Measurements from ENCODE around the gene G2E3. TPM values are rescaled to one million over a fixed set of nuclear protein-coding genes. Genes with fewer than 3 reads are reported as not detected.

The G2E3 gene
- total RNA-seq, 4 donors from 2014 or later: 9.3 to 14.5 (median 11.6) TPM

DNA sequence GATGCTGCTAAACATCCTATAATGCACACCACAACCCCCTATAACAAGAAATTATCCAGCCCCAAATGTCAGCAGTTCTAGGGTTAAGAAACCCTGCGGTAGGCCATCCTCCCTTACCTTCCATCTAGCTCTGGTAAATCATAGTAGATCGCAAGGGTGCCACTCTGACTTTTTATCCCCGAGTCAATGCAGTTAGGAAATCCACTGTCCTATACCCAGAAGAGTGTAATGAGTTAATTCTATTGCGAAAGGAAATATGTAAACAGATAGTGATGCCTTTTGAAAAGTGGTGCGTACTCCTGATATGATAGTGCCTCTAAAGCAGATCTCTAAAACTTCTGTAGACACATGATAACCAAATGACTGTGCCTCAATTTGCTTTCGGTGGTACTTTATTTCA is 93.0 kb downstream of the G2E3 start:
- H3K4me1 ChIP-seq: peaks cover 0 to 3% (median 0%) of the 10 kb centered on the region in 3 donors
- TF ChIP-seq POLR2AphosphoS5 (IDR thresholded peaks at IDR 0.05): no peak
- no peak for TF ChIP-seq POLR2A (IDR thresholded peaks at IDR 0.05)
- TF ChIP-seq, protein P1, sequence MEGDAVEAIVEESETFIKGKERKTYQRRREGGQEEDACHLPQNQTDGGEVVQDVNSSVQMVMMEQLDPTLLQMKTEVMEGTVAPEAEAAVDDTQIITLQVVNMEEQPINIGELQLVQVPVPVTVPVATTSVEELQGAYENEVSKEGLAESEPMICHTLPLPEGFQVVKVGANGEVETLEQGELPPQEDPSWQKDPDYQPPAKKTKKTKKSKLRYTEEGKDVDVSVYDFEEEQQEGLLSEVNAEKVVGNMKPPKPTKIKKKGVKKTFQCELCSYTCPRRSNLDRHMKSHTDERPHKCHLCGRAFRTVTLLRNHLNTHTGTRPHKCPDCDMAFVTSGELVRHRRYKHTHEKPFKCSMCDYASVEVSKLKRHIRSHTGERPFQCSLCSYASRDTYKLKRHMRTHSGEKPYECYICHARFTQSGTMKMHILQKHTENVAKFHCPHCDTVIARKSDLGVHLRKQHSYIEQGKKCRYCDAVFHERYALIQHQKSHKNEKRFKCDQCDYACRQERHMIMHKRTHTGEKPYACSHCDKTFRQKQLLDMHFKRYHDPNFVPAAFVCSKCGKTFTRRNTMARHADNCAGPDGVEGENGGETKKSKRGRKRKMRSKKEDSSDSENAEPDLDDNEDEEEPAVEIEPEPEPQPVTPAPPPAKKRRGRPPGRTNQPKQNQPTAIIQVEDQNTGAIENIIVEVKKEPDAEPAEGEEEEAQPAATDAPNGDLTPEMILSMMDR (IDR thresholded peaks at IDR 0.05): no peak
- no peak for TF ChIP-seq EP300 (IDR thresholded peaks at IDR 0.05)
- H3K36me3 ChIP-seq: peaks cover 0 to 85% of the 10 kb centered on the region in 2 donors
- WGBS, 2 donors (ENCODE audit: low coverage in 1 of 2): 75 to 80% methylated on average over 1 to 6 of the region's 6 CpGs
- H3K27me3 ChIP-seq: no peaks in the 10 kb centered on the region
- no peak overlapping the region for H3K27ac ChIP-seq
- ATAC-seq: no peak
- no peak overlapping the region for H3K4me3 ChIP-seq
- H3K9me3 ChIP-seq: no peaks in the 10 kb centered on the region

DNA sequence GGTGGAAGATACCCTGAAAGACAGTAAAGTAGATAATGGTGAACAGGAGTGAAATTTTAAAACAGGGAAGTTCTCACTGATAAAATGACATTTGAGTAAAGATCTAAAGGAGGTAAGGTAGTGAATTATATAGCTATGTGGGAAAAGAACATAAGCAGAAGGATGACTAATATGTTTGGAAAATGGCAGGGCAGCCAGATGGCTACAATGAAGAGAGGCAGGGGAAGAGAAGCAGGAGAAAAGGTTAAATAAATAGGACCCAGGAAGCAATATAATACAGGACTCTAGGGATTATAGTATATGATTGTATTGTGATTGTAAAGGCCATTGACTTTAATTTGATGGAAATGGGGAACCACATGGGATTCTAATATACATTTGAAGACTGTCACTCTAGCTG is 96.2 kb downstream of the G2E3 start:
- Histone ChIP-seq H3K36me3 (peaks cover 0 to 77% of the 10 kb centered on the region in 2 donors), H3K4me1 (peaks cover 0 to 5% (median 0%) of the 10 kb centered on the region in 3 donors)
- TF ChIP-seq, protein P1 (IDR thresholded peaks at IDR 0.05): no peak

DNA sequence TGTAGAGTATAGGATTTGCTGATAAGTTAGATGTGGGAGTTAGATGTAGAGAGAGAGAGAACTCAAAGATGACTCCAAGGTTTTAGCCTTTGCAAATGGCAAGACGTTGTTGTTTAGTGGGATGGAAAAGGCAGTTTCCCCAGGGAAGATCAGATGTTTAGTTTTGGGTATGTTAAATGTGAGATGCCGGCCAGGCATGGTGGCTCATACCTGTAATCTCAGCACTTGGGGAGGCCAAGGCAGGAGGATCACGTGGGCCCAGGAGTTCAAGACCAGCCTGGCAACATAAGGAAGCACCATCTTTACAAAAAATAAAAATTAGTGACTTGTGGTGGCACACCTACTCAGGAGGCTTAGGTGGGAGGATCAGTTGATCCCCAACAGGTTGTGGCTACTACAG is 96.7 kb downstream of the G2E3 start:
- H3K9me3 ChIP-seq: no peaks in the 10 kb centered on the region
- H3K27ac ChIP-seq: no peak overlapping the region
- no peak for ATAC-seq
- 93% methylated on average over 2 of the region's 3 CpGs; no CpG with 5 or more reads in 1 of the 2 donors for WGBS, 2 donors (ENCODE audit: low coverage in 1 of 2)
- H3K4me1 ChIP-seq: peaks cover 0 to 5% (median 0%) of the 10 kb centered on the region in 3 donors
- TF ChIP-seq, protein P1 (IDR thresholded peaks at IDR 0.05): no peak
- TF ChIP-seq POLR2A (IDR thresholded peaks at IDR 0.05): no peak
- no peak for TF ChIP-seq EP300 (IDR thresholded peaks at IDR 0.05)
- TF ChIP-seq POLR2AphosphoS5 (IDR thresholded peaks at IDR 0.05): no peak
- H3K4me3 ChIP-seq: no peak overlapping the region
- H3K27me3 ChIP-seq: no peaks in the 10 kb centered on the region
- peaks cover 0 to 77% of the 10 kb centered on the region in 2 donors for H3K36me3 ChIP-seq

More for the DNA sequence above, 96.2 kb downstream of the G2E3 start:
- no peaks in the 10 kb centered on the region for H3K9me3 ChIP-seq
- H3K4me3 ChIP-seq: no peak overlapping the region
- no peak overlapping the region for H3K27ac ChIP-seq
- ATAC-seq: no peak
- no peaks in the 10 kb centered on the region for H3K27me3 ChIP-seq

DNA sequence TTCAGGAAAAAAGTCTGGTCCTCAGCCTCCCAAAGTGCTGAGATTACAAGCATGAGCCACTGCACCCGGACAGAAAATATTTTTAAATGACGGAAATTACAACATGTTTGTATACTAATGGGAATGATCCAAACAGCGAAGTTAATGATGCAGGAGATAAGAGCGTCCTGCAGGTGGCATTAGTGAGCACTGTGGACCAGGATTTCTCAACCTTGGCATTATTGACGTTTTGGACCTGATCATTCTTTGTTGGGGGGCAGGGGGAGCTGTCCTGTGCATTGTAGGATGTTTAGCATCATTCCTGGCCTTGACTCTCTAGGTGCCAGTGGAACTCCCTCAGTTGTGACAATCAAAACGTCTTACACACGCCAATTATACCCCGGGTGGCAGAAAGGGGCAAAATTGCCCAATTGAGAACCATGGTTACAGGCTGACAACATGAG is 97.3 kb downstream of the G2E3 start:
- no peaks in the 10 kb centered on the region for H3K9me3 ChIP-seq
- no peak overlapping the region for H3K4me3 ChIP-seq
- H3K4me1 ChIP-seq: peaks cover 0 to 5% (median 0%) of the 10 kb centered on the region in 3 donors
- H3K27me3 ChIP-seq: no peaks in the 10 kb centered on the region
- H3K27ac ChIP-seq: peak overlapping the region in 1 of 4 donors; percentile 26
- ATAC-seq: peak; percentile 43
- WGBS, 2 donors (ENCODE audit: low coverage in 1 of 2): 35 to 53% methylated on average over 5 to 7 of the region's 8 CpGs
- no peak for TF ChIP-seq POLR2AphosphoS5 (IDR thresholded peaks at IDR 0.05)
- TF ChIP-seq, protein P1 (IDR thresholded peaks at IDR 0.05): peak; percentile 43 to 70 (median 52)
- peaks cover 0 to 75% of the 10 kb centered on the region in 2 donors for H3K36me3 ChIP-seq

DNA sequence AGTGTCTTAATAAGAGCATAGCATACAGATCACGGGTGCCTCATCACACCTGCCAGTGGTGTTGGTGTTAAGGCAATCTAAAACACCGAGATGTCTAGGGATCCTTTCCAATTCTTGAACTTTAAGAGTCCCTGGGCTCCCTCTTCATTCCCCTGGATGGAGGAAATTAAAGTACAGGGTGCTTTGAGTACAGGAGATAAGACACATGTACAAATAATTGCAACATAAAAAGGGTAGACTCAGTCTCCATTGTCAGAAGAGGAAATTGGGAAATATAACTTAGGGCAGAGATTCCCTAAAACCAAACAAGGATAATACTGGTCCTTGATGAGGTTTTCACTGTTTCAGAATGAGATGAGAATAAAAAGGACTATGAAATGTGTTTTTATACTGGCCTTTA is 98.1 kb downstream of the G2E3 start:
- ATAC-seq: no peak
- H3K36me3 ChIP-seq: peaks cover 0 to 67% of the 10 kb centered on the region in 2 donors

More for the DNA sequence above, 98.1 kb downstream of the G2E3 start:
- Histone ChIP-seq H3K4me1 (peaks cover 0 to 5% (median 0%) of the 10 kb centered on the region in 3 donors), H3K27me3 (no peaks in the 10 kb centered on the region), H3K9me3 (no peaks in the 10 kb centered on the region), H3K27ac (peak overlapping the region in 1 of 4 donors; percentile 26), H3K4me3 (no peak overlapping the region)
- 78 to 92% methylated on average over 2 of the region's 2 CpGs for WGBS, 2 donors (ENCODE audit: low coverage in 1 of 2)
- TF ChIP-seq POLR2AphosphoS5 (IDR thresholded peaks at IDR 0.05) (no peak), POLR2A (IDR thresholded peaks at IDR 0.05) (no peak), EP300 (IDR thresholded peaks at IDR 0.05) (no peak)
- TF ChIP-seq, protein P1 (IDR thresholded peaks at IDR 0.05): no peak

Measured in gastroesophageal sphincter (tissue), 4 donors.